Vagina (tissue), 2 donors: Measurements from ENCODE around the gene SMG6.

Source experiments
- CTCF ChIP-seq, 3 experiments: fragments of 450-650 bp in 2 of 3; fragments of 200-600 bp in 1 of 3; sonication (generic) in 1 of 3; IDR thresholded peaks; one replicate each; pipeline ENCODE4 v1.5.1; 2017 to 2019; ENCODE audit warnings: antibody characterized with exemption in 3 of 3, mild to moderate bottlenecking in 2 of 3, moderate library complexity in 2 of 3
- POLR2A ChIP-seq, 2 donors: fragments of 450-650 bp; IDR thresholded peaks; one replicate each; pipeline ENCODE4 v1.6.1; 2017; ENCODE audit warnings: antibody characterized with exemption in 2 of 2, mild to moderate bottlenecking in 2 of 2, moderate library complexity in 2 of 2

- TF ChIP-seq POLR2A (IDR thresholded peaks at IDR 0.05), result no peak
- no peak for TF ChIP-seq CTCF (IDR thresholded peaks at IDR 0.05)
These were observed 39.8 kb upstream of the SMG6 start for GRCh38 chr17:2343421-2343820.
